ENCODE results near the gene DNPH1.

The DNPH1 gene

DNA sequence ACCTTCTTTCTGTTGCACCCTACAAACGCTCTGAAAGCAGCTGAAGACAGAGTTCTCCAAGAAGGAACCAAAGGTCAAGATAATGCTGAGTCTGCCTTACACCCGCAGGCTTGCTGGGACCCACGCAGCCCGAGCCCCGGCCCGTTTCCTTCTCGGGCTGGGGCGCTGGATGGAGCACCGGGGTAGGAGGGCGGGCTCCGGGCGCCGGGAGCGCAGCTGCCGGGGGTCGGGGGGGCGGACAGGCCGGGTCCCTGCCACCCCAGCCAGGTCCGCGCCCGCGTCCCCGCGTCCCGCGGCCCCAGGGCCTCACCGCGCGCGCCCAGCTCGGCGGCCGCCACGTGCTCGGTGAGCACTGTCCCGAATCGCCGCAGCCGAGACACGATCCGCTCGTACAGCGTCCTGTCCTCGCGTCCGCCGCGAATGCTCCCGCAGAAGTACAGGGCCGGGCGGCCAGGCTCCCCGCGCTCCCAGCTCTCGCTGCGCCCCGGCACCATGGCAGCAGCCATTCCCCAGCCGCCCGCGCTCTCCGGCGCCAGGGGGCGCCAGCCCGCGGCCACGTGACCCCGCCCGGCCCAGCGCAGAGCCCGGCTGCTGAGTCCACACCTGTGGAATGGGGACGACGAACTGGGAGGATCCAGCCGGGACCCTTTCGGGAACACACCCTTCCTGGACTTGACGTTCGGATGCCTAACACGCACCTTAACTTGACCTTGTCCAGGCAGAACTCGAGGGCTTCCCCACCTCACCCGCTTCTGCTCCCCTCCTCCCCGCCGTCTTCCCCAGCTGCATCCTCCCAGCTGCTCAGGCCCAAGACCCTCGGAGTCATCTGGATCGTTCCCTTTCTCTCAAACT is at the start of gene DNPH1:
DNPH1 (minus strand) TSS at position 531 of the 852 bp plus-strand sequence; CDS start at position 506, 25 bp downstream.
- peak; percentile 70 for DNase-seq (ENCODE audit: low spot score)

GRCh38 chr6:43278524-43279078 is 49.3 kb upstream of the DNPH1 start:
- no peak for DNase-seq (ENCODE audit: low spot score)

DNA sequence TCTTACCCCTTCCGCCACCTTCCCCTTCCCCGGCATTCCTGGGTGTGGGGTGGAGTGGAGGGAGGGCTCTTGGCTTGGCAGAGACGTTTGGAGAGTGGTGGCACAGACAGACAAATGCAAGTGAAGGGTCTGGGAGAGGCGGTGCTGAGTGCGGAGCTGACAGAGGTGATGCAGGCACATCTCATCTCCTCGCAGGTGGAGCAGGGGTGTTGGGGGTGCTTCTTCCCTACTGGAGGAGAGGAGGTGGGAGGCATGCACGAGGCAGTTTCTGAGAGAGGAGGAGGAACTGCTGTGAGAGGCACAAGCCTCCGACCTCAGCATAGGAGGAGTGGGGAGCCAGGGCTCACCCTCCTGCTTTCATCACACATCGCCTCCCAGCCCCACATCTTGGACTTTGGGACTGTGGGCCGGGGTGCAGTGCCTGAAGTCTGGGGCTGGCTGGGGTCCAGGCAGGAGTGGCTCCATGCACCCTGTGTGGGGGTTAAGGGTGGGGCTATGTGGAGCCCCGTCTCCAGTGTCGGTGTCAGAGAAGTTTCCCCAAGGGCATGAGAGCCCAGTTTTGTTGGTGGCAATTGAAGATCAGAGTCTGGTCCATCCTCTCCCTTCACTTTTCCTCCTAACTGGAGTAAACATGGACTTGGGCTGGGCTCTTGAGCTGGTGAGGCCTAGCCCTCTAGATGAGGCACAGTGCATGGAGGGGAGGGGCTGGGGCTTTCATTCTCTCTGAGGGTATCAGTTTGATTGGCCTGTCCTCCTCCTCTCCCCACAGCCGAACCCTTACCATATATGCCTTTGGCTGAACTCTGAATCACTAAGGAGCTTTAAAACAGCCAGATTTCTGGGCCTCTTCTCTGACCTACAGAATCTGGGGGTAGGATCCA is 48.6 kb upstream of the DNPH1 start:
- DNase-seq (ENCODE audit: low spot score) = peak; percentile 26

- no peak for DNase-seq (ENCODE audit: low spot score)
Measured at GRCh38 chr6:43277306-43277642, 48.0 kb upstream of the DNPH1 start.

DNA sequence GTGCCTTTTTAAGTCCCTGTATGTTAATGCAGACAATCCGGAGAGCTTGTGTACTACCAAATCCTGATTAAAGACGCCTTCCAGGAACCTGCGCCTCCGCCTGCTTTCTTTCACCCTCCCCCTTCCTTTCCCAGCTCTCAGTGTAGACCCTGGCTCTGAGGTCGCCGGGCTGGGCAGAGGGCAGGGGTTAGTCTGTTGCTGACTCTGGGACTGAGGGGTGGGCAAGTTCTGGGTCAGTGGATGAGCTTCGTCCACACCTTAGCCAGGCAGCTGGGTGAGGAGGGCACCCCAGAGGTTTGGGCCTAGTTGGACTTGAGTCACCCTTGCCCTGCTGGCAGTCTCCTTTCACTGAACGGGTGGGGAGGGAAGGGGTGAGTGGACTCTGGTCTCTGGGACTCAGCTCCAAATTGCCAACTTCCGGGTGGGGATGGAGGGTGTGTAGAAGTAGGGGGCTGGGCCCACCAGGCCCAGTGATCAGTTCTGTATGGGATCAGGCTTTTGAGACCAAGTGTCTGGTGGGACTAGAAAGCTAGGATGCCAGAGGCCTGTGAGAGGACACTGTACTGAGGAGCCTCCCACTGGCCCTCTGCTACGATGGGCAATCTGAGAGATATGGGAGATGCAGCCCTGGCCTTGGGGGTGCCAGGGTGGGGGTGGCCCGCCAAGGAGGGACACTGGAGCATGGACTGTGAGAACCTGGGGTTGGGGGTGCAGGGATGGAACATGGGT is 47.5 kb upstream of the DNPH1 start:
- DNase-seq (ENCODE audit: low spot score) = no peak

DNA sequence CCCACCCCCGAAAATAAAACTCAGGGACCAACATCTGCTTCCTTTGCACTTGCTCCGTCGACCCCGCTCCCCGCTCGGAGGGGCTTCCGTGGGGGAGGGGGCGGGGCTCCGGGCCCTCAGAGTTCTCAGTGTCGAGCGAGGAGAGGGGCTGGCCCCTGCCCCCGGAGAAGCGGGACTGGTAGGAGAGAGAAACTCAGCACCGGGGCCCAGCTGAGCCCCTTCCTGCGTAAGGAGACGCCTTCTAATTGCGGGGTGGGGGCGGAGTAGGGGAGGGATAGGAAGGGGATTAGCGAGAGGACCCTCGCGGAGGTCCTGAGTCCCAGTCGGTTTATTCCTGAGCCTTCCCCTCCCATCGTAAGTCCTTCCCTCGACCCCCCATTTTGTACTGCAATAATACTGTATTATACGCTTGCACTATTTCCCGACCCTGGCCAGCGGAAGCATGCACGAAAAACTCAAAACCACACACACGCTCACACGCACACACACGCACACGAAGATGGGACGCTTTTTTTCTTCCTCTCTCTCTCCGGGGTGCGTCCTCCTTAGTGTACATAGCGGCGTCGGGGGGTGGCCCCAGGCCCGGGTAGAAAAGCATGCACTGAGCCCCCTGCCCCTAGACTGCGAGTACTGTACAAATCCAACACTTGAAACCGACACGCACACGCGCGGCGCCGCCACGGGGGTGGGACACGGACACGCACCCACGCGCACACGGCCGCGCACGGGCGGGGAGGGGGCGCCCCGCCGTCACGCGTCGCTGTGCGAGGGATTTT is 46.7 kb upstream of the DNPH1 start:
- no peak for DNase-seq (ENCODE audit: low spot score)

- no peak for DNase-seq (ENCODE audit: low spot score)
Measured at GRCh38 chr6:43274916-43275597, 45.8 kb upstream of the DNPH1 start.

DNA sequence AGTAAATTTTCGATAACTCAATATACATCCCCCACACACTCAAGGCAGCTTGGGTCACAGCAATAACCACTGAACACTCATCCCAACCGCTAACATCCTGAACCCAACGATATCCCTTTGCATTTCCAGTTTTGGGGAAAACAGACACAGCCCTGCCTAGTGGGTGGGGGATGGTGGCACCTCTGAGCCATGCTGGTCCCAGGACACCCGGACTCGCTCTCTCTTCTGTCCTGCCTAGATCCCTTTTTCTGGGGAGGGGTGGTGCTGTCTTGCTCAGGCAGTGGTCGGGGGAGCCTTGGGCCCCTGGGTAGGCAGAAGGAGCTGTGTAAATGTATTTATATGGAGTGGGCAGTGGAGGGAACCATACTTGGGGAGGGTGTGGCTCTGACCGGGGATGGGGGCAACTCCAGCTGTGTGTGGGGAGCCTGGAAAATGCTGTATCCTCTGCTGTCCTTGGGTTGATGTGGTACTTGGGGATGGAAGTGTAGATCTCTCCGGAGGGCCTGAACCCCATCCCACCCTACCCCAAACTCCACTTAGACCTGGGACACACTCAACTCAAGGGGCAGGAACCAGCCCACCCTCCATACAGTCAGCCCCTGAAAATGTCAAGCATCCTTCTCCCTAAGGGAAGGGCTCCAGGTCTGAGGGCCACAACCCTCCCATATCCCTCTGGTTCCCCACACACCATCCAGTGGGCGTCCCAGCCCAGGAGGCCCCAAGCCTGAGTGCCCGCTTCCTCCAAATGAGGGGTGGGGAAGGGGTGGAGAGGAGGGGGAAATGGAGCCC is 45.0 kb upstream of the DNPH1 start:
- DNase-seq (ENCODE audit: low spot score) = no peak

- DNase-seq (ENCODE audit: low spot score) = no peak
Measured at GRCh38 chr6:43273707-43274106, 44.4 kb upstream of the DNPH1 start.

DNA sequence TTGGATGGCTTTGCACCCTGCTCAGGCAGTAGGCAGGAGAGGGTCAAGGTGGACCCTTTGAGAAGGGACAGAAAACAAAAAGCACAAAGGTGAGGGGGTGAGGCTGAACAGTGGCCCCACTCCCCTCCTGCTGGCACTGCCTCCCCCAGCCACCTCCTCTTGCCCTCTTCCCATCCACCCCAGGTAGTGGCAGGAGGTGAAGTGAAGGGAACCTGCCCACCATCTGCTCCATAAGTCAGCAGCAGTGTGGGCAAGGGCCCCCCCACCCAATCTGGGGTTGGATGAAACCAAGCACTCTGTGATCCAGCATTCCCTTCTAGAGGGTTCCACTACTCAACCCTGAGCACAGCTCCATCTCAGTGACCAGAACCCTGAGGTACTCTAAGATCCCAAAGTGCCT is 42.7 kb upstream of the DNPH1 start:
- no peak for DNase-seq (ENCODE audit: low spot score)

GRCh38 chr6:43271103-43271815 is 42.0 kb upstream of the DNPH1 start:
- no peak for DNase-seq (ENCODE audit: low spot score)

GRCh38 chr6:43269273-43270007 is 40.2 kb upstream of the DNPH1 start:
- no peak for DNase-seq (ENCODE audit: low spot score)

- no peak for DNase-seq (ENCODE audit: low spot score)
Measured at GRCh38 chr6:43268782-43269272, 39.5 kb upstream of the DNPH1 start.

DNA sequence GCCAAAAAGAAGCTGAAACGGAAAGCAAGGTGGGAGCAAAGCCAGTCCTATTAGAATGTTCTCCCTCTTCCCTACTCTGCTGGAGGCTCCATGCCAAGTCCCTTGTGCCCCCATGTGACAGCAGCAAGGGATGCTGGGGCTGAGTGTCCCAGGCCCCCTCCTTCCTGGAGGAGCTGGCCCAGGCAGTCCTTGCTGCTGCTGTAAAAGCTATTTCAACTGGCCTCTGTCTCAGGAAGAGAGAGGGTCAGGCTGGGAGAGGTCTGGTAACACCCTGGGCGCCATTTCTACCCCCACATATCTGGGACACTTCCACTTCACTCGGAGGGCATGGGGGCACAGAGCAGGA is 39.0 kb upstream of the DNPH1 start:
- peak; percentile 67 for DNase-seq (ENCODE audit: low spot score)

- no peak for DNase-seq (ENCODE audit: low spot score)
Measured at GRCh38 chr6:43267619-43268354, 38.5 kb upstream of the DNPH1 start.

DNA sequence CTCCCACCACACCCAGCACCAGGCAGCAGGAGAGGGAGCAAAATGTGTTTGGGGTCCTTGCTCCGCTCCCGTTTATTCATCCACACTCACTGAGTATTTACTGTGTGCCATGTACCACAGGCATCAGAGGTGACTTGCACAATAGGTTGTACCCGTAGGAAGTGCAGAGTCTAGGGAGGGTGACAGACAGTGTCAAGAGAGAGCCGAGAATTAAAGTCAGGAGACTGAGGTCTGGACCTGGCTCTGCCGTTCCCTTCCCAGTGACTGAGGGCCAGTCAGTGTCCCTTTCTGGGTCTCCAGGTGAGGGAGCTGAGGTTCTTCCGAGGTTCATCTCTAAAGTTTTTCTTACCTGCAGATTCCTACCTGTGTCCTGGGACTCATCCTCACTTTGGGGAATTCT is 36.3 kb upstream of the DNPH1 start:
- DNase-seq (ENCODE audit: low spot score) = no peak

GRCh38 chr6:43264599-43265145 is 35.4 kb upstream of the DNPH1 start:
- no peak for DNase-seq (ENCODE audit: low spot score)
